Measurements from ENCODE around the gene KRT20.
"Not testable (repeated sequence)": the region's sequence is repeated elsewhere in the genome, so short reads cannot be mapped to it uniquely, and the experiment has no call there.

KRT20 gene
- 0 reads per million in 9 experiments for total RNA-seq

GRCh38 chr17:40884708-40885512 is at the start of gene KRT20:
Gene KRT20 (minus strand): TSS chr17:40885242. CDS start chr17:40885185, 57 bp downstream.
- no peaks in the 10 kb centered on the region for H3K36me3 Mint-ChIP-seq (ENCODE audit: insufficient read depth)
- H3K27me3 Mint-ChIP-seq: peaks cover 41 to 48% of the 10 kb centered on the region in 2 donors
- peak within 1 kb of the TSS in 1 of 2 donors; percentile 49 for H3K27ac Mint-ChIP-seq
- no peaks in the 10 kb centered on the region for H3K9me3 Mint-ChIP-seq
- no peak for DNase-seq
- no peak within 1 kb of the TSS for H3K4me3 Mint-ChIP-seq
- no peaks in the 10 kb centered on the region for H3K4me1 Mint-ChIP-seq (ENCODE audit: low read depth in 2 of 2)
- no peak for ATAC-seq (replicated peaks)

GRCh38 chr17:40932608-40933007 is 47.6 kb upstream of the KRT20 start:
- ATAC-seq (replicated peaks) (no peak), DNase-seq (no peak)
- Mint-ChIP-seq H3K36me3 (ENCODE audit: insufficient read depth) (no peaks in the 10 kb centered on the region), H3K27me3 (peaks cover 32 to 61% of the 10 kb centered on the region in 2 donors), H3K9me3 (no peaks in the 10 kb centered on the region), H3K4me3 (no peak overlapping the region), H3K4me1 (ENCODE audit: low read depth in 2 of 2) (peaks cover 0 to 8% of the 10 kb centered on the region in 2 donors), H3K27ac (no peak overlapping the region)

DNA sequence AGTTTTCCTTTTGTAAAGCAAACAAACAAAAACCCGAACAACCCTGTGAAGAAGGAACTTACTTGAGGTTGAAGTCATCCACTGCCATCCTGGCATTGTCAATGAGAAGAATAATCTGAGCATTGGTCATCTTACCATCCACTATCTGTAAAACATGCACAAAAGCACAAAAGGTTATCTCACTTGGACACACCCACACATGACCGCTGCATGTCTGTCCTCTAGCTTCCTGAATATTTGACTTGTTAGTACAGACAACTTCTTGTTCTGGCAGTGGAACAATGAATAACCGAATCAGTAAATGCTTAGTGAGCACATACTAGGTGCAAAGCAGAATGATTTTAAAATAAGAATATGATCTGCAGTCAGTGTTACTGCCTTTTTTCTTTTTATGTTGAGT is 46.3 kb upstream of the KRT20 start:
- Mint-ChIP-seq H3K36me3 (ENCODE audit: insufficient read depth) (no peaks in the 10 kb centered on the region), H3K27ac (no peak overlapping the region), H3K4me3 (no peak overlapping the region), H3K4me1 (ENCODE audit: low read depth in 2 of 2) (no peaks in the 10 kb centered on the region), H3K9me3 (no peaks in the 10 kb centered on the region), H3K27me3 (peaks cover 33 to 61% of the 10 kb centered on the region in 2 donors)
- DNase-seq (no peak), ATAC-seq (replicated peaks) (no peak)

- Mint-ChIP-seq H3K9me3 (no peaks in the 10 kb centered on the region), H3K27ac (no peak overlapping the region), H3K27me3 (peaks cover 31 to 66% of the 10 kb centered on the region in 2 donors), H3K4me3 (no peak overlapping the region), H3K36me3 (ENCODE audit: insufficient read depth) (peaks cover 3% of the 10 kb centered on the region), H3K4me1 (ENCODE audit: low read depth in 2 of 2) (peaks cover 0 to under 1% of the 10 kb centered on the region in 2 donors)
- DNase-seq: no peak
- ATAC-seq (replicated peaks): no peak
Measured at GRCh38 chr17:40926341-40926740, 41.3 kb upstream of the KRT20 start.

DNA sequence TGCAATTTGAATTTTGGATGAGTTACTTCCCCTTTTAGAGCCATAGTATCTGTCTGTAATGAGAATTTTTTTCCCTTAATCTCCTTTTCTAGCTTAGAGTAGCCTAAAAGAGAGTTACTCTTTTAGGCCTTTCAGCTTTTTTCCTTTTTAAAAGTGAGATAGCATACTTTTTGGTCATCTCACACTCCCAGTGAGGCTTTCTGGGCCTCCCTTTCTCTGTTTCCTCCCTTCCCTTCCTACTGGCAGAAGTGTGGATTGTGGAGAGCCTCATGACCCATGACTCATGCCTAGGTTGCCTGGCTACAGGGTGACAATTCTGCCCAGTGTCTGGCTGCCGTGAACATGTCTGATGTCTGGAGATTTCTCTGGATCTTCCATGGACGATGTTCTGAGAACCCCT is 37.2 kb upstream of the KRT20 start:
- Mint-ChIP-seq H3K27me3 (peaks cover 34 to 51% of the 10 kb centered on the region in 2 donors), H3K4me3 (no peak overlapping the region), H3K9me3 (no peaks in the 10 kb centered on the region), H3K4me1 (ENCODE audit: low read depth in 2 of 2) (peaks cover 0 to 4% of the 10 kb centered on the region in 2 donors), H3K27ac (no peak overlapping the region), H3K36me3 (ENCODE audit: insufficient read depth) (peaks cover 3% of the 10 kb centered on the region)
- ATAC-seq (replicated peaks): no peak
- no peak for DNase-seq

- DNase-seq (no peak), ATAC-seq (replicated peaks) (no peak)
- peaks cover 3% of the 10 kb centered on the region for H3K36me3 Mint-ChIP-seq (ENCODE audit: insufficient read depth)
- H3K4me1 Mint-ChIP-seq (ENCODE audit: low read depth in 2 of 2): peaks cover 0 to 4% of the 10 kb centered on the region in 2 donors
- H3K4me3 Mint-ChIP-seq: no peak overlapping the region
- peaks cover 22 to 39% of the 10 kb centered on the region in 2 donors for H3K27me3 Mint-ChIP-seq
- no peaks in the 10 kb centered on the region for H3K9me3 Mint-ChIP-seq
- H3K27ac Mint-ChIP-seq: no peak overlapping the region
Measured at GRCh38 chr17:40921026-40921425, 36.0 kb upstream of the KRT20 start.

GRCh38 chr17:40917116-40917515 is 32.1 kb upstream of the KRT20 start:
- not testable (repeated sequence) for H3K4me3 Mint-ChIP-seq; DNase-seq; H3K27ac Mint-ChIP-seq; H3K4me1 Mint-ChIP-seq (ENCODE audit: low read depth in 2 of 2); ATAC-seq (replicated peaks); H3K9me3 Mint-ChIP-seq; H3K36me3 Mint-ChIP-seq (ENCODE audit: insufficient read depth)
- H3K27me3 Mint-ChIP-seq: peaks cover 21 to 28% of the 10 kb centered on the region in 2 donors

DNA sequence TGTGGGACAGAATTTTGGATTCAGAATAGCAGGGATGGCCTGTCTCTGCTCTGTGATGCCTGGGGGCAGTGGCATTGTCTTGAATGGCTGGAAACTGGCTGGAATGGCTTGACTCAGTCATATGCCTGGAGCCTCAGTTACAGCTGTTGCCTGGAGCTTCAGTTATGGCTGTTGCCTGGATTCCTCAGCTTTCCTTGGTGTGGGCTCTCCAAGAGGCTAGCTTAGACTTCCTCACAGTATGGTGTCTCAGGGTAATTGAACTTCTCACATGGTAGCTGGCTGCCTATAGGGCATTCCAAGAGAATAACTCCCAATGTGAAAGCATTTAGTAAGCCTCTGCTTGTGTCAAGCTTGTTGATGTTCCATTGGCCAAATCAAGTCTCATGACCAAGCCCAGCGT is 31.3 kb upstream of the KRT20 start:
- ATAC-seq (replicated peaks) (no peak), DNase-seq (no peak)
- Mint-ChIP-seq H3K4me1 (ENCODE audit: low read depth in 2 of 2) (peaks cover 0 to 3% of the 10 kb centered on the region in 2 donors), H3K9me3 (no peaks in the 10 kb centered on the region), H3K27ac (no peak overlapping the region), H3K27me3 (peaks cover 23 to 33% of the 10 kb centered on the region in 2 donors), H3K4me3 (no peak overlapping the region), H3K36me3 (ENCODE audit: insufficient read depth) (no peaks in the 10 kb centered on the region)

GRCh38 chr17:40915721-40916256 is 30.7 kb upstream of the KRT20 start:
- H3K4me1 Mint-ChIP-seq (ENCODE audit: low read depth in 2 of 2): no peaks in the 10 kb centered on the region

GRCh38 chr17:40915199-40915661 is 30.2 kb upstream of the KRT20 start:
- H3K27me3 Mint-ChIP-seq: peaks cover 26 to 31% of the 10 kb centered on the region in 2 donors
- no peaks in the 10 kb centered on the region for H3K9me3 Mint-ChIP-seq
- DNase-seq (no peak), ATAC-seq (replicated peaks) (no peak)
- no peak overlapping the region for H3K4me3 Mint-ChIP-seq
- H3K27ac Mint-ChIP-seq: no peak overlapping the region
- H3K36me3 Mint-ChIP-seq (ENCODE audit: insufficient read depth): no peaks in the 10 kb centered on the region
- H3K4me1 Mint-ChIP-seq (ENCODE audit: low read depth in 2 of 2): no peaks in the 10 kb centered on the region

More at GRCh38 chr17:40915721-40916256, 30.7 kb upstream of the KRT20 start:
- DNase-seq: no peak
- Mint-ChIP-seq H3K27ac (no peak overlapping the region), H3K36me3 (ENCODE audit: insufficient read depth) (no peaks in the 10 kb centered on the region), H3K4me3 (no peak overlapping the region), H3K9me3 (no peaks in the 10 kb centered on the region), H3K27me3 (peaks cover 23 to 30% of the 10 kb centered on the region in 2 donors)
- ATAC-seq (replicated peaks): no peak

DNA sequence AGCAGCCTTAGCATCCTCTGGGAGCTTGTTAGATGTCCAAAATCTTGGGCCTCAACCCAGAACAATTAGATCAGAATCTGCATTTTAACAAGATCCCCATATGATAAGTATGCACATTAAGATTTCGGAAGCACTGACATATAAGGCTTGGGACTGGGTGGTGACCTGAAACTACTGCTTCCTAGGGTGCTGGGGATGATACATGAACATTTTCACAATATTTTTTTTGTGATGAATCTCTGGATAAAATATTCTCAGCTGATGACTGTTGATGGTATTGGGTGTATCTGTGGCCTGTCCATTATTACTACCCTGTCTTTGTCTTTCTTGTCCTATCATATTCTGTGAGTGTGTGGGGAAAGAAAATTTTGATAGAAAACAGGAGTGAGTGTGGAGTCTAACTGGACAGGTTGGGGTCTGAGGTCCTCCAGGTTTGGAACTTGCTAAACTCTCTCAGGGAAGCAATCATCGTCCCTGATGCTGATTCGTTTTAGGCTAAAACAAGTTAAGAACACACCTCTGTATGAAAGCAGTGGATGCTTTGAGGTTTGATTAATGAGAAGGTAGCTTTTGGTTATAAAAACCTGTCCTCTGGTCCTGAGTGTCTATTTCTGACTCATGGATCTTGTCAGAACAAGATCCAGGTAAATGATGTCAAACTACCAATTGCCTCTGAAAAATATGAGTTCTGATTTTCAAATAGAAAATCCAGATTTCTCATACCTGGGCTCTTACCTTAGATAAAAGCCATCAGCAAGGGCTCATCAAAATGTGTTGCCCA is 29.2 kb upstream of the KRT20 start:
- ATAC-seq (replicated peaks) (no peak), DNase-seq (no peak)
- Mint-ChIP-seq H3K27me3 (peaks cover 26 to 31% of the 10 kb centered on the region in 2 donors), H3K27ac (no peak overlapping the region), H3K9me3 (no peaks in the 10 kb centered on the region), H3K36me3 (ENCODE audit: insufficient read depth) (no peaks in the 10 kb centered on the region), H3K4me3 (no peak overlapping the region), H3K4me1 (ENCODE audit: low read depth in 2 of 2) (no peaks in the 10 kb centered on the region)

GRCh38 chr17:40912486-40913210 is 27.6 kb upstream of the KRT20 start:
- ATAC-seq (replicated peaks) (no peak), DNase-seq (no peak)
- H3K27ac Mint-ChIP-seq: no peak overlapping the region
- peaks cover 40 to 41% of the 10 kb centered on the region in 2 donors for H3K27me3 Mint-ChIP-seq
- no peaks in the 10 kb centered on the region for H3K36me3 Mint-ChIP-seq (ENCODE audit: insufficient read depth)
- H3K4me3 Mint-ChIP-seq: no peak overlapping the region
- no peaks in the 10 kb centered on the region for H3K4me1 Mint-ChIP-seq (ENCODE audit: low read depth in 2 of 2)
- no peaks in the 10 kb centered on the region for H3K9me3 Mint-ChIP-seq

DNA sequence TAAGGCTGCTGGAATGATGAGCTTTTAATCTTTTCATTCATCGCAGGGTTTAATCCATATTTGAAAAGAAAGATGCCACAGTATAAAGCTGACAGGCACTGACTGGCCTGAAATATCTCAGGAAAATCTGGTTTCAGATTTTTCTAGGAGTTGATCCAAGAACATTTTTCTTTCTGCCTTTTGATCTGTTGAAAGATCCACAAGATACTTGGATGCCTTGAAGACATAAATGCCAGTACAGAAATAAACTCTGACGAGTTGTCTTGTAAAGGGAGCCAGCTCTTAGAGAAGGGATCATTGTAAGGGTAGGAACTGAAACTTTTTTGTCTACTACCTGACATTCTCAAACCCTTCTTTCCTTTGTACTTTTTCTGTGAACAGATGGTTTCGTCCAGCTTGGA is 25.4 kb upstream of the KRT20 start:
- ATAC-seq (replicated peaks): no peak
- Mint-ChIP-seq H3K27me3 (peaks cover 59 to 63% of the 10 kb centered on the region in 2 donors), H3K4me3 (no peak overlapping the region), H3K9me3 (no peaks in the 10 kb centered on the region), H3K36me3 (ENCODE audit: insufficient read depth) (no peaks in the 10 kb centered on the region), H3K4me1 (ENCODE audit: low read depth in 2 of 2) (no peaks in the 10 kb centered on the region), H3K27ac (no peak overlapping the region)
- DNase-seq: no peak
